NCI-H526 (cell line): Measurements from ENCODE around the gene PCDHA8.
A peak's percentile ranks its signal among the peaks of the same experiment; 100 is the strongest.
"Not testable (repeated sequence)": the region's sequence is repeated elsewhere in the genome, so short reads cannot be mapped to it uniquely, and the experiment has no call there.

ENCODE experiments used
- DNase-seq, 2 experiments: peaks; one replicate each; lab custom pipeline; 2025; lab: John Stamatoyannopoulos, UW

Gene PCDHA8

GRCh38 chr5:140827704-140828361 is 13.2 kb upstream of the PCDHA8 start, which contains the start of gene PCDHA6:
Gene PCDHA6 (plus strand): TSS chr5:140827960. CDS start chr5:140828092, 132 bp downstream.
- DNase-seq = no peak

GRCh38 chr5:140828362-140828737 is 12.6 kb upstream of the PCDHA8 start:
- DNase-seq = no peak

DNA sequence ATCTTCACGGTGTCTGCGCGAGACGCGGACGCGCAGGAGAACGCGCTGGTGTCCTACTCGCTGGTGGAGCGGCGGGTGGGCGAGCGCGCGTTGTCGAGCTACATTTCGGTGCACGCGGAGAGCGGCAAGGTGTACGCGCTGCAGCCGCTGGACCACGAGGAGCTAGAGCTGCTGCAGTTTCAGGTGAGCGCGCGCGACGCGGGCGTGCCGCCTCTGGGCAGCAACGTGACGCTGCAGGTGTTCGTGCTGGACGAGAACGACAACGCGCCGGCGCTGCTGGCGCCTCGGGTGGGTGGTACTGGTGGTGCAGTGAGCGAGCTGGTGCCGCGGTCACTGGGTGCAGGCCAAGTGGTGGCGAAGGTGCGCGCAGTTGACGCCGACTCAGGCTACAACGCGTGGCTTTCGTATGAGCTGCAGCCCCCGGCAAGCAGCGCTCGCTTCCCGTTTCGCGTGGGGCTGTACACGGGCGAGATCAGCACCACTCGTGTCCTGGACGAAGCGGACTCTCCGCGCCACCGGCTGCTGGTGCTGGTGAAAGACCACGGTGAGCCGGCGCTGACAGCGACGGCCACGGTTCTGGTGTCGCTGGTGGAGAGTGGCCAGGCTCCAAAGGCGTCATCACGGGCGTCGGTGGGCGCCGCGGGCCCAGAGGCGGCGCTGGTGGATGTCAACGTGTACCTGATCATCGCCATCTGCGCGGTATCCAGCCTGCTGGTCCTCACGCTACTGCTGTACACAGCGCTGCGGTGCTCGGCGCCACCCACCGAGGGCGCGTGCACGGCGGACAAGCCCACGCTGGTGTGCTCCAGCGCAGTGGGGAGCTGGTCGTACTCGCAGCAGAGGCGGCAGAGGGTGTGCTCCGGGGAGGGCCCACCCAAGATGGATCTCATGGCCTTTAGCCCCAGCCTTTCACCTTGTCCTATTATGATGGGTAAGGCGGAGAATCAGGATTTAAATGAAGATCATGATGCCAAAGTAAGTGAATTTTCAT is 11.2 kb upstream of the PCDHA8 start:
- DNase-seq = not testable (repeated sequence)

DNA sequence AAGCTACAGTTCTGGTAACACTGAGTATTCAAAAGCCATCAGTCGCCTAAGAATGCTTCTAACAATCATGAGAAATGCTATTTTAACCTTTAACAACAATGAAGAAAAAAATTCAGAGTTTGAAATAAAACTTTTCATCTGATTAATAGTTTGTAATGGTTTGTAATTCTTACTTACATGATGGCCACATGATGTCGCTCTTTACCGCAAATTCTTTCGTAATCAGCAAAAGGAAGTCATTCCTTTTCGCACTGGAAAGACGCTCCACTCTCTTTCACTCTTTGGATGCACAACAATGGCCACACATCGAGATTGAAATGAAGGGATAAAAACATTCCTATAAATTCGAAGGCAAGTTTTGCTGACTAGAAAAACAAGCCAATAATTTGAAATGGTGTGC is 7.0 kb upstream of the PCDHA8 start, which contains the start of gene PCDHA7:
Gene PCDHA7, plus strand, starts transcription at position 277 of the 400 bp plus-strand sequence. Its CDS starts 115 bp downstream, at position 392.
- DNase-seq = no peak

- not testable (repeated sequence) for DNase-seq
Observed at GRCh38 chr5:140834439-140835008, 6.5 kb upstream of the PCDHA8 start.

- no peak for DNase-seq
Observed at GRCh38 chr5:140835622-140836510, 5.1 kb upstream of the PCDHA8 start.

DNA sequence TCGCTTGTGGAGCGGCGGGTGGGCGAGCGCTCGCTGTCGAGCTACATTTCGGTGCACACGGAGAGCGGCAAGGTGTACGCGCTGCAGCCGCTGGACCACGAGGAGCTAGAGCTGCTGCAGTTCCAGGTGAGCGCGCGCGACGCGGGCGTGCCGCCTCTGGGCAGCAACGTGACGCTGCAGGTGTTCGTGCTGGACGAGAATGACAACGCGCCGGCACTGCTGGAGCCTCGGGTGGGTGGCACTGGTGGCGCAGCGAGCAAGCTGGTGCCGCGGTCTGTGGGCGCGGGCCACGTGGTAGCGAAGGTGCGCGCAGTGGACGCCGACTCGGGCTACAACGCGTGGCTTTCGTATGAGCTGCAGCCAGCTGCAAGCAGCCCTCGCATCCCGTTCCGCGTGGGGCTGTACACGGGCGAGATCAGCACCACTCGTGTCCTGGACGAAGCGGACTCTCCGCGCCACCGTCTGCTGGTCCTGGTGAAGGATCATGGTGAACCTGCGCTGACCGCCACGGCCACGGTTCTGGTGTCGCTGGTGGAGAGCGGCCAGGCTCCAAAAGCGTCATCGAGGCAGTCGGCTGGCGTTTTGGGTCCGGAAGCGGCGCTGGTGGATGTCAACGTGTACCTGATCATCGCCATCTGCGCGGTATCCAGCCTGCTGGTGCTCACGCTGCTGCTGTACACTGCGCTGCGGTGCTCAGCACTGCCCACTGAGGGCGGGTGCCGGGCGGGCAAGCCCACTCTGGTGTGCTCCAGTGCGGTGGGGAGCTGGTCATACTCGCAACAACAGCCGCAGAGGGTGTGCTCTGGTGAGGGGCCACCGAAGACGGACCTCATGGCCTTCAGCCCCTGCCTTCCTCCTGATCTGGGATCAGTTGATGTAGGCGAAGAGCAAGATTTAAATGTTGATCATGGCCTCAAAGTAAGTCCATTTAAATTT is 2.1 kb downstream of the PCDHA8 start:
- no peak for DNase-seq

DNA sequence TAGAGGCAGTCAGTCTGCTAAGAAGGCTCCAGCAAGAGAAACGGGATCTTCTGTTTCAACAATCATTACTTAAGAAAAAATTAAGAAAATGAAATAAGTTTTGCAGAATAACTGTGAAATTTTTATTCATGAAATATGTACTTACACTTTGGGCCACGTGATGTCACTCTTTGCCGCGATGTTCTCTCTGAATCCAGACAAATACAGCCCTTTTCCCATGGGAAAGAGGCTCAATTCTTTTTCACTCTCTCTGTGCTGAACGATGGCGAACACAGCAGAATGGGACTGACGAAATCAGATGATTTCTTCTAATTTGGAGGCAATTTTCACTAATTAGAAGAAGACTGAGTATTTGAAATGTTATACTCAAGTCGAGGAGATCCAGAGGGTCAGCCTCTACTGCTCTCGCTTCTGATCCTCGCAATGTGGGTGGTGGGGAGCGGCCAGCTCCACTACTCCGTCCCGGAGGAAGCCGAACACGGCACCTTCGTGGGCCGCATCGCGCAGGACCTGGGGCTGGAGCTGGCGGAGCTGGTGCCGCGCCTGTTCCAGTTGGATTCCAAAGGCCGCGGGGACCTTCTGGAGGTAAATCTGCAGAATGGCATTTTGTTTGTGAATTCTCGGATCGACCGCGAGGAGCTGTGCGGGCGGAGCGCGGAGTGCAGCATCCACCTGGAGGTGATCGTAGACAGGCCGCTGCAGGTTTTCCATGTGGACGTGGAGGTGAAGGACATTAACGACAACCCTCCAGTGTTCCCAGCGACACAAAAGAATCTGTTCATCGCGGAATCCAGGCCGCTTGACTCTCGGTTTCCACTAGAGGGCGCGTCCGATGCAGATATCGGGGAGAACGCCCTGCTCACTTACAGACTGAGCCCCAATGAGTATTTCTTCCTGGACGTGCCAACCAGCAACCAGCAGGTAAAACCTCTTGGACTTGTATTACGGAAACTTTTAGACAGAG is 7.4 kb downstream of the PCDHA8 start, which contains the start of gene PCDHA9:
Gene PCDHA9, plus strand, starts transcription at position 244 of the 964 bp plus-strand sequence. Its CDS starts 114 bp downstream, at position 358.
- not testable (repeated sequence) for DNase-seq

- not testable (repeated sequence) for DNase-seq
Observed at GRCh38 chr5:140849831-140850634, 9.0 kb downstream of the PCDHA8 start.

DNA sequence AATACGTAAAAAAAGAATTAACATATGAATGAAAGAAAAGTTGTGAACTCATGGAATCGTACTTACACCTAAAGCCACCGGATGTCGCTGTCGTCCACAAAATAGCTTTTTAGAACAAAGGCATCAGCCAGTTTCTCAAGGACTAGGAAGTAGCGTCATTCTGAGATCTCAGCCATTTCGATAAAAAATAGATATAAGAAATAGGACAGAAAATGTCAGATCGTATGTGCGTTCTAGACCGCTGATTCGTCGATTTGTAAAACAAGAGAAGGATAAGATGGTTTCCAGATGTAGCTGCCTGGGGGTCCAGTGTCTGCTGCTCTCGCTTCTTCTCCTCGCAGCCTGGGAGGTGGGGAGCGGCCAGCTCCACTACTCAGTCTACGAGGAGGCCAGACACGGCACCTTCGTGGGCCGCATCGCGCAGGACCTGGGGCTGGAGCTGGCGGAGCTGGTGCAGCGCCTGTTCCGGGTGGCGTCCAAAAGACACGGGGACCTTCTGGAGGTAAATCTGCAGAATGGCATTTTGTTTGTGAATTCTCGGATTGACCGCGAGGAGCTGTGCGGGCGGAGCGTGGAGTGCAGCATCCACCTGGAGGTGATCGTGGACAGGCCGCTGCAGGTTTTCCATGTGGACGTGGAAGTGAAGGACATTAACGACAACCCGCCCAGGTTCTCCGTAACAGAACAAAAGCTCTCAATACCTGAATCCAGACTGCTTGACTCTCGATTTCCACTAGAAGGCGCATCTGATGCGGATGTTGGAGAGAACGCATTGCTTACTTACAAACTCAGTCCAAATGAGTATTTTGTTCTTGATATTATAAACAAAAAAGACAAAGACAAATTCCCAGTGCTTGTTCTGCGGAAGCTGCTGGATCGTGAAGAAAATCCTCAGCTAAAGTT is 15.0 kb downstream of the PCDHA8 start, which contains the start of gene PCDHA10:
Gene PCDHA10, plus strand, starts transcription at position 126 of the 903 bp plus-strand sequence. Its CDS starts 152 bp downstream, at position 278.
- DNase-seq = peak; percentile 11 to 52

DNA sequence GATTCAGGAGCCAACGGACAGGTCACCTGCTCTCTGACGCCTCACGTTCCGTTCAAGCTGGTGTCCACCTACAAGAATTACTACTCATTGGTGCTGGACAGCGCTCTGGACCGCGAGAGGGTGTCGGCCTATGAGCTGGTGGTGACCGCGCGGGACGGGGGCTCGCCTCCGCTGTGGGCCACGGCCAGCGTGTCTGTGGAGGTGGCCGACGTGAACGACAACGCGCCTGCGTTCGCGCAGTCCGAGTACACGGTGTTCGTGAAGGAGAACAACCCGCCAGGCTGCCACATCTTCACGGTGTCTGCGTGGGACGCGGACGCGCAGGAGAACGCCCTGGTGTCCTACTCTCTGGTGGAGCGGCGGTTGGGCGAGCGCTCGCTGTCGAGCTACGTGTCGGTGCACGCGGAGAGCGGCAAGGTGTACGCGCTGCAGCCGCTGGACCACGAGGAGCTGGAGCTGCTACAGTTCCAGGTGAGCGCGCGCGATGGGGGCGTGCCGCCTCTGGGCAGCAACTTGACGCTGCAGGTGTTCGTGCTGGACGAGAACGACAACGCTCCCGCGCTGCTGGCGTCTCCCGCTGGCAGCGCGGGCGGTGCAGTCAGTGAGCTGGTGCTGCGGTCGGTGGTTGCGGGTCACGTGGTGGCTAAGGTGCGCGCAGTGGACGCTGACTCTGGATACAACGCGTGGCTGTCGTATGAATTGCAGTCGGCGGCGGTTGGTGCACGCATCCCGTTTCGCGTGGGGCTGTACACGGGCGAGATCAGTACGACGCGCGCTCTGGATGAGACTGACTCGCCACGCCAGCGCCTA is 16.4 kb downstream of the PCDHA8 start:
- no peak for DNase-seq

DNA sequence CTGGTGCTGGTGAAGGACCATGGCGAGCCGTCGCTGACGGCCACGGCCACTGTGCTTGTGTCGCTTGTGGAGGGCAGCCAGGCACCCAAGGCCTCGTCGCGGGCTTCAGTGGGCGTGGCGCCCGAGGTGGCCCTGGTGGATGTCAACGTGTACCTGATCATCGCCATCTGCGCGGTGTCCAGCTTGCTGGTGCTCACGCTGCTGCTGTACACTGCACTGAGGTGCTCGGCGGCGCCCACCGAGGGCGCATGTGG is 16.9 kb downstream of the PCDHA8 start:
- no peak for DNase-seq

GRCh38 chr5:140862441-140863295 is 21.7 kb downstream of the PCDHA8 start:
- no peak for DNase-seq

GRCh38 chr5:140868721-140869554 is 28.0 kb downstream of the PCDHA8 start, which contains the start of gene PCDHA11:
Gene PCDHA11 (plus strand): TSS chr5:140868957. CDS start chr5:140869104, 147 bp downstream.
- DNase-seq = no peak
